Thoracic aorta (tissue), 2 donors: ENCODE results near the gene REPIN1. TPM values are rescaled to one million over a fixed set of nuclear protein-coding genes. Genes with fewer than 3 reads are reported as not detected.

Experiments used
- ATAC-seq: fragments of 150-250 bp; one replicate; pipeline ENCODE4 v1.8.0; 2017; ENCODE audit warnings: low read depth; ENCODE audit not compliant: insufficient number of reproducible peaks, low FRiP score
- DNase-seq: peaks from one replicate; pipeline ENCODE4 v3.0.0-alpha.2; 2020; ENCODE audit warnings: low spot score
- H3K27ac ChIP-seq, 2 donors: fragments of 200-600 bp; sonication (generic); 1 replicate in 1 of 2; 2 replicates in 1 of 2; pipeline ENCODE4 v1.5.1; 2016; ENCODE audit warnings: mild to moderate bottlenecking in 2 of 2, moderate library complexity in 2 of 2
- H3K27me3 ChIP-seq: fragments of 200-600 bp; sonication (generic); replicated peaks from 2 replicates; pipeline ENCODE4 v1.6.0; 2016; ENCODE audit warnings: mild to moderate bottlenecking; ENCODE audit not compliant: insufficient read depth
- H3K36me3 ChIP-seq: fragments of 200-600 bp; sonication (generic); one replicate; pipeline ENCODE4 v1.5.1; 2016
- H3K4me1 ChIP-seq, 2 donors: fragments of 200-600 bp; sonication (generic); 1 replicate in 1 of 2; 2 replicates in 1 of 2; pipeline versions ENCODE4 v1.5.1 to v1.6.0; 2016; ENCODE audit warnings: low read depth in 2 of 2, mild to moderate bottlenecking in 1 of 2; ENCODE audit not compliant: control insufficient read depth in 1 of 2
- H3K4me3 ChIP-seq: fragments of 200-600 bp; sonication (generic); 2 replicates; pipeline ENCODE4 v1.5.1; 2016; ENCODE audit warnings: mild to moderate bottlenecking
- H3K9me3 ChIP-seq: fragments of 200-600 bp; sonication (generic); 2 replicates; pipeline ENCODE4 v1.5.1; 2016
- total RNA-seq, 2 donors: library from RNA; depleted of rRNA; stranded (reverse); fragments of >200 nt; gene quantifications; one replicate each; pipeline versions ENCODE4 v1.1.0 to v1.2.3, GENCODE V29; 2016
- TF ChIP-seq, protein P1 (sequence below): fragments of 200-600 bp; sonication (generic); IDR thresholded peaks from one replicate; pipeline ENCODE4 v1.5.1; 2019; ENCODE audit warnings: antibody characterized with exemption

REPIN1 gene
- total RNA-seq, 2 donors from 2014 or later = 80.0 to 82.3 TPM

- no peak for DNase-seq
- H3K27me3 ChIP-seq = no peaks in the 10 kb centered on the region
- peaks cover 0 to 2% of the 10 kb centered on the region in 2 donors for H3K4me1 ChIP-seq
- no peak for ATAC-seq
- no peaks in the 10 kb centered on the region for H3K36me3 ChIP-seq
- no peaks in the 10 kb centered on the region for H3K9me3 ChIP-seq
- no peak overlapping the region for H3K4me3 ChIP-seq
- TF ChIP-seq, protein P1, sequence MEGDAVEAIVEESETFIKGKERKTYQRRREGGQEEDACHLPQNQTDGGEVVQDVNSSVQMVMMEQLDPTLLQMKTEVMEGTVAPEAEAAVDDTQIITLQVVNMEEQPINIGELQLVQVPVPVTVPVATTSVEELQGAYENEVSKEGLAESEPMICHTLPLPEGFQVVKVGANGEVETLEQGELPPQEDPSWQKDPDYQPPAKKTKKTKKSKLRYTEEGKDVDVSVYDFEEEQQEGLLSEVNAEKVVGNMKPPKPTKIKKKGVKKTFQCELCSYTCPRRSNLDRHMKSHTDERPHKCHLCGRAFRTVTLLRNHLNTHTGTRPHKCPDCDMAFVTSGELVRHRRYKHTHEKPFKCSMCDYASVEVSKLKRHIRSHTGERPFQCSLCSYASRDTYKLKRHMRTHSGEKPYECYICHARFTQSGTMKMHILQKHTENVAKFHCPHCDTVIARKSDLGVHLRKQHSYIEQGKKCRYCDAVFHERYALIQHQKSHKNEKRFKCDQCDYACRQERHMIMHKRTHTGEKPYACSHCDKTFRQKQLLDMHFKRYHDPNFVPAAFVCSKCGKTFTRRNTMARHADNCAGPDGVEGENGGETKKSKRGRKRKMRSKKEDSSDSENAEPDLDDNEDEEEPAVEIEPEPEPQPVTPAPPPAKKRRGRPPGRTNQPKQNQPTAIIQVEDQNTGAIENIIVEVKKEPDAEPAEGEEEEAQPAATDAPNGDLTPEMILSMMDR = no peak
- no peak overlapping the region for H3K27ac ChIP-seq
Observed at GRCh38 chr7:150346922-150347321, 21.7 kb upstream of the REPIN1 start.

DNA sequence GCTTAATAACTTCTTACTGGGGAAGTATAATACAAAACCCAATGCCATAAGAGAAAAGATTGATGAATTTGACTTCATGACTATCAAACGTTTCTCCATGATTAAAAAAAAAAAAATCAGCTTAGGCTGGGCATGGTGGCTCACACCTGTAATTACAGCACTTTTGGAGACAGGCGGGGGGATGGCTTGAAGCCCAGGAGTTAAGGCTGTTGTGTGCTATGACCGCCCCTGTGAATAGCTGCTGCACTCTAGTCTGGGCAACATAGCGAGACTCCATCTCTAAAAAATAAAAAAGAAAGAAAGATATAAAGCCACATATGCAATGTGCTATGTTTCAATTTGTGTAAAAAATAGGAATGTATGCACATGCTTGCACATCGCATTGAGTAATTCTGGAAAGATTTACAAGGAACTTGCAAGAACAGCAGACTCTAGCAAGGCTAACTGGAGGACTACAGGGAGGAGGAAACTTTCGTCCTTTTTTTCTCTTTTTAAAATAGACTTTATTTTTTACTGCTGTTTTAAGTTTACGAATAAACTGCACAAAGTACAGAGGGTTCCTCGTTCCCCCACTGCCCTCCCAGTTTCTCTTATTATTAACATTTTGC lies 16.9 kb upstream of the REPIN1 start:
- Histone ChIP-seq H3K4me1 (no peaks in the 10 kb centered on the region), H3K27me3 (no peaks in the 10 kb centered on the region), H3K4me3 (no peak overlapping the region), H3K9me3 (no peaks in the 10 kb centered on the region), H3K27ac (no peak overlapping the region), H3K36me3 (no peaks in the 10 kb centered on the region)
- ATAC-seq (no peak), DNase-seq (no peak)
- TF ChIP-seq, protein P1 = no peak

GRCh38 chr7:150355666-150356059 lies 13.0 kb upstream of the REPIN1 start:
- DNase-seq (no peak), ATAC-seq (no peak)
- Histone ChIP-seq H3K27ac (no peak overlapping the region), H3K36me3 (no peaks in the 10 kb centered on the region), H3K9me3 (no peaks in the 10 kb centered on the region), H3K4me3 (no peak overlapping the region), H3K27me3 (no peaks in the 10 kb centered on the region), H3K4me1 (no peaks in the 10 kb centered on the region)
- TF ChIP-seq, protein P1 = no peak

GRCh38 chr7:150356265-150356897 lies 12.2 kb upstream of the REPIN1 start:
- no peak overlapping the region for H3K4me3 ChIP-seq
- TF ChIP-seq, protein P1 = peak; percentile 31
- H3K4me1 ChIP-seq = no peaks in the 10 kb centered on the region
- H3K36me3 ChIP-seq = no peaks in the 10 kb centered on the region
- no peak overlapping the region for H3K27ac ChIP-seq
- H3K27me3 ChIP-seq = no peaks in the 10 kb centered on the region
- ATAC-seq (no peak), DNase-seq (no peak)
- no peaks in the 10 kb centered on the region for H3K9me3 ChIP-seq

GRCh38 chr7:150357270-150357669 lies 11.4 kb upstream of the REPIN1 start:
- Histone ChIP-seq H3K9me3 (no peaks in the 10 kb centered on the region), H3K27me3 (no peaks in the 10 kb centered on the region), H3K4me1 (no peaks in the 10 kb centered on the region), H3K4me3 (no peak overlapping the region), H3K36me3 (no peaks in the 10 kb centered on the region), H3K27ac (no peak overlapping the region)
- TF ChIP-seq, protein P1 = no peak
- ATAC-seq = no peak
- no peak for DNase-seq
